RPMI7951 (cell line): ENCODE data around the gene FUCA2. TPM values are rescaled to one million over a fixed set of nuclear protein-coding genes. Genes with fewer than 3 reads are reported as not detected.

Source experiments
- DNase-seq: peaks from one replicate; pipeline ENCODE4 v3.0.0-alpha.2; 2012; ENCODE audit warnings: low read depth
- total RNA-seq: library from RNA; depleted of rRNA; stranded (reverse); fragments of >200 nt; shearing (Covaris generic); gene quantifications from 2 replicates; pipeline ENCODE4 v1.2.3, GENCODE V29; 2014; rRNA removed

Gene FUCA2
- 108 and 111 TPM in 2 replicates for total RNA-seq

- DNase-seq, result peak; percentile 91
Measured at GRCh38 chr6:143510991-143511891, at the start of gene FUCA2. Gene FUCA2, minus strand, starts transcription at chr6:143511720. Its CDS starts 86 bp downstream, at chr6:143511634.

GRCh38 chr6:143561105-143561704 is 49.7 kb upstream of the FUCA2 start:
- DNase-seq, result no peak

GRCh38 chr6:143559051-143559660 is 47.6 kb upstream of the FUCA2 start:
- no peak for DNase-seq

- DNase-seq, result peak; percentile 72
Measured at GRCh38 chr6:143556529-143556928, 45.0 kb upstream of the FUCA2 start.

- DNase-seq, result no peak
Measured at GRCh38 chr6:143555582-143555981, 44.1 kb upstream of the FUCA2 start.

- no peak for DNase-seq
Measured at GRCh38 chr6:143555071-143555492, 43.6 kb upstream of the FUCA2 start.

- DNase-seq, result no peak
Measured at GRCh38 chr6:143553337-143553736, 41.8 kb upstream of the FUCA2 start.

- DNase-seq, result no peak
Measured at GRCh38 chr6:143549949-143550268, 38.4 kb upstream of the FUCA2 start.

GRCh38 chr6:143549221-143549948 is 37.9 kb upstream of the FUCA2 start:
- no peak for DNase-seq

- no peak for DNase-seq
Measured at GRCh38 chr6:143546599-143546998, 35.1 kb upstream of the FUCA2 start.

- DNase-seq, result peak; percentile 10
Measured at GRCh38 chr6:143545976-143546547, 34.5 kb upstream of the FUCA2 start.

- no peak for DNase-seq
Measured at GRCh38 chr6:143545165-143545564, 33.6 kb upstream of the FUCA2 start.

GRCh38 chr6:143544011-143544696 is 32.6 kb upstream of the FUCA2 start:
- DNase-seq, result no peak

- DNase-seq, result no peak
Measured at GRCh38 chr6:143543435-143543834, 31.9 kb upstream of the FUCA2 start.

- DNase-seq, result no peak
Measured at GRCh38 chr6:143542888-143543287, 31.4 kb upstream of the FUCA2 start.

GRCh38 chr6:143540192-143540591 is 28.7 kb upstream of the FUCA2 start:
- no peak for DNase-seq

GRCh38 chr6:143539734-143540133 is 28.2 kb upstream of the FUCA2 start:
- DNase-seq, result no peak

GRCh38 chr6:143539106-143539505 is 27.6 kb upstream of the FUCA2 start:
- no peak for DNase-seq

GRCh38 chr6:143538374-143538773 is 26.9 kb upstream of the FUCA2 start:
- DNase-seq, result no peak

GRCh38 chr6:143536866-143537691 is 25.6 kb upstream of the FUCA2 start:
- DNase-seq, result peak; percentile 52
